T-helper 22 cell (primary cell): ENCODE measurements around the gene AKAP9.
"Not testable (repeated sequence)": the region's sequence is repeated elsewhere in the genome, so short reads cannot be mapped to it uniquely, and the experiment has no call there.

ENCODE experiments used
- DNase-seq: peaks from one replicate; pipeline ENCODE4 v3.0.0-alpha.2; 2020; ENCODE audit warnings: low read depth

Gene AKAP9

DNA sequence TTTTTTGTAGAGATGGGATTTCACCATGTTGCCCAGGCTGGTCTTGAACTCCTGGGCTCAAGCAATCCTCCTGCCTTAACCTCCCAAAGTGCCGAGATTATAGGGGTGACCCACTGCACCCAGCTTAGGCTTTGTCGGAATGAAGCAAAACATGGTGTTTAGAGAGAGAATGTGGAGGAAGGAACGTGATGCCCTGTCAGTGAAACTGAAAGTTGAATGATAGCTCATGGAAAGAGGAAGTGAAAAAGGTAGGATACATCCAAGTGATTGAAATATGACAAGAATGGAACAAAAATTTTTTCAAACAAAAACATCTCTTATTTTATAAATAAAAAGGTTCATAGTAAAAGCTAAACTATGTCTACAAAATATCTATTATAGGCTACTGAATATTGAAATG, 5.9 kb downstream of the AKAP9 start:
- DNase-seq = no peak

DNA sequence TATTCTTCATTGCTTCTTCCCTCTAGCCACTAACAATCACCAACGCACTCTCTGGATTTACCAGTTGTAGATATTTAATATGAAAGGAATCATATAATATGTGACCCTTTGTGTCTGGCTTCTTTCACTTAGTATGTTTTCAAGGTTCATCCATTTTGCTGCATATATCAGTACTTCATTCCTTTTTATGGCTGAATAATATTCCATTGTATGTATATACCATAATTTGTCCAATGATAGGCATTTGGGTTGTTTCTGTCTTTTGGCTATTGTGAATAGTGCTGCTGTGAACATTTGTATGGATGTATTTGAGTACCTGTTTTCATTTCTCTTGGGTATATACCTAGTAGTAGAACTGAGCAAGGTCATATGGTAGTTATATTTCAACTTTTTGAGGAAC, 7.3 kb downstream of the AKAP9 start:
- DNase-seq = no peak

DNA sequence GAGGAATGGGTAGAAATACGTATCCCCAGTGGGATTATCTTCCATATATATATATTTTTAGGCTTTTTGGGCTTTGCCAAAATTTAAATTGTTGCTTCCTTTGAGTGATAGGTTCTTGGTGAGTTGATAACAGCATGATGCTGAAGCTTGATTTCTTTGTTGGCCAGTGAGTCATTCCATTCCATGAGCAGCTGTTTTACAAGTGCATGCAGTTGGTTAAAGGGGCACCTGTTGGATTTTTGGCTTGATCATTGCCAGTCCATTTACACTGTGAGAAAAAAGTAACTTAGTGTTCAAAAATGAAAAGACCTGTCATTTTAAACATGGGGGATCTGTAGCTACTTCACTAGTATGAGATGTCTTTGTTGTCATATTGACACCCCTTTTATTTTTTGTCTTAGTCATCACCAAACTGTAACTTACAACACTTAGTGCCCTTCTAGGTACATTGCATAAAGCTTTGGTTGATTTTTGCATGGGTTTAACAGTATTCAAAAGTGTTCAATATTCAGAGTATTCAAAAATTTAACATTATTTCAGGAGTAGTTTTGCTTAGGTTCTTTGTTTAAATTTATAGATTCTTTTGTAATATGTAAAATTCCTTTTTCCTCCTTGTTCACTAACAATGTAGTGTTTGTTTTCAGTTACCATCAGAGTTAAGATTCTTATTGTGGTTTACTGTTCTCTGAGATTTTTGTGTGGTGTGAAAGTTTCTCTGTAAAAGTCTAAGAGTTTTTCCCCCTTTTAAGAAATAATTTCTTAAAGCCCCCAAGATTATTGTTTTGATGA, 8.8 kb downstream of the AKAP9 start:
- DNase-seq = no peak

DNA sequence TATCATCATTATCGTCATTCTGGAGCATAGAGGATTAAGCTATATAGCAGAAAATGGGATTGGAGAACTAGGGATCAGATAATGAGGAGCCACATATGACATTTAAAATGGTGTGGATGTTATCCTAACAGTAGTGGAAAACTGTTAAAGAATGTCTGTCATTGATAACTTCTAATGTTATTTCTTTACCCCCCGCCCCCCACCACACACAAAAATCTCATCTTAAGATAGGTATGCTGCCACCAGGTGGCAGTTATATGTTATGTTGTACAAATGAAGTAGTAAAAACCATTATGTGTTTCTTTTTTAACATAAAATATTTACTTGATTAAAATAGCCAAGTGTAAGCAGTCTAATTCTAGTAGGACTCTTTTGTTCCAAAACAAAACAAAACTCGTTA, 13.0 kb downstream of the AKAP9 start:
- DNase-seq = no peak

DNA sequence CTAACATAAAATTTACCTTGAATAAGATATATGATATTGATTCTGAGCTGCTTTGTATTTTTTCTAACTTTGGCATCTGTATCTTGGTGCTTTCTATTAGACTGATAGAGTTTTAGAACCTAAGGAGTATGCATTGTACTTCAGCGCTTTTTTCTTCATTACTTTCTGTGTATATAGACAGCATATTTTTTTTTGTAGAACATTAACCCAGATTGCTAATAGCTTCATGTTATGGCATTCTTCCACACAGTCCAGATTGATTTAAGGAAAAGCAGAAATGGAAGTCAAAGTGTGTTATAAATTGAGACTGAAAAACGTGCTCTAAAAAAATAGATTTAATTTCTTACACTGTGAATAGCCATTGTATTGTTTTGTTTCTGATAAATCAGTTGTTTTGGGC, 15.8 kb downstream of the AKAP9 start:
- not testable (repeated sequence) for DNase-seq

DNA sequence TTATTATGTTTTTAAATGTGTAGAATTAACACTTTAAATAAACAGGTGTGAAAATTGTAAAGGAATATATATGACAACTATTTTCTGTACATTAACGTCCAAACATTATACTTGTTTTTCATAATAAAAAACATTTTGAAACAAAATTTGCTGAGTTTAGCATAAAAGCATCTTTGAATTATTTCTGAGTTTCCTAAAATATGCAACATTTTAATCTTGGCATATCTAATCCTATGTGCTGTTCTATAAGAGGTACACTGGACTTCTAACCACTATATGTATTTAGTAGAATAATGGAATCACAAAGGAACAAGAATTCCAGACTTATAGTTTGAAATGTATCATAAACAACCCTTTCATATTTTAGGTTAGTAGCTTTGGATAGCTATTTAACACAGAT, 16.6 kb downstream of the AKAP9 start:
- no peak for DNase-seq

GRCh38 chr7:91957823-91958222, 17.2 kb downstream of the AKAP9 start:
- DNase-seq = no peak

DNA sequence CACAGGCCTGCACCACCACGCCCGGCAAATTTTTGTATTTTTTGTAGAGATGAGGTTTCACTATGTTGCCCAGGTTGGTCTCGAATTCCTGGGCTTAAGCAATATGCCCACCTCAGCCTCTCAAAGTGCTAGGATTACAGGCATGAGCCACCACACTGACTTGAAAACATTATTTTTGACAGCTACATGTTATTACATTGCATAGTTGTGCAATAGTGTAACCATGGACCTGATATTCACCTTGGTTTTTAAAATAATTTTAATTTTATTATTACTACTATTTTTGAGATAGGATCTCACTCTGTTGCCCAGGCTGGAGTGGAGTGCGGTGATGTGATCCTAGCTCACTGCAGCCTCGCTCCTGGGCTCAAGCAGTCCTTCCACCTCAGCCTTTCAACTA, 18.4 kb downstream of the AKAP9 start:
- DNase-seq = no peak

GRCh38 chr7:91961816-91962215, 21.2 kb downstream of the AKAP9 start:
- no peak for DNase-seq

DNA sequence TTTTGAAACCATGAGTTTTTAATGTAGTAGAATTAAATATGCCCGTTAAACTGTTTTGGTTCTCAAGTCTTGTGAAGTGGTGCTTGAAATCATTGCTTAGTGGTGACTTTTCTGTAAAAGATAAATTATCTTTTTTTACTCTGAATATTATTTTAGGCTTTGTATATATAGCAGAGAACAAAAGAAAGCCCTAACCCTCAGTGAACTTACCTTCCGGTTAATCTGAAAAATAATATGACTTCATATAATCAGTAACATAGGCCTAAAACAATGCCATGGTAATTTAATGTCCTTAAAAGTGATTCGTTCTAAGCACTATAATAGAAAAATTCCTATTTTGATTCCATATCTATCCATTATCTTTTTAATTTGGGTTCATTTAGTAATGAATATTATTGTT, 21.8 kb downstream of the AKAP9 start:
- DNase-seq = no peak

DNA sequence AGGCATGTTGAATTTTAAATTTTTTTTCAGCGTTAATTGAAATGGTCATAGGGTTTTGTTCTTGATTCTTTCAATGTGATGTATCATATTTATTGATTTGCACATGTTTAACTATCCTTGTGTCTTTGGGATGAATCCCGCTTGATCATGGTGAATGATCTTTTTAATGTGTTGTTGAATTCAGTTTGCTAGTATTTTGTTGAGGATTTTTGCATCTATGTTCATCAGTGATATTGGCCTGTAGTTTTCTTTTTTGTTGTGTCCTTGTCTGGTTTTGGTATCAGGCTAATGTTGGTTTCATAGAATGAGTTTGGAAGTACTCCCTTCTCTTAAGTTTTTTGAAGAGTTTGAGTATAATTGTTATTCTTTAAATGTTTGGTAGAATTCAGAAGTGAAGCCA, 26.9 kb downstream of the AKAP9 start:
- DNase-seq = not testable (repeated sequence)

DNA sequence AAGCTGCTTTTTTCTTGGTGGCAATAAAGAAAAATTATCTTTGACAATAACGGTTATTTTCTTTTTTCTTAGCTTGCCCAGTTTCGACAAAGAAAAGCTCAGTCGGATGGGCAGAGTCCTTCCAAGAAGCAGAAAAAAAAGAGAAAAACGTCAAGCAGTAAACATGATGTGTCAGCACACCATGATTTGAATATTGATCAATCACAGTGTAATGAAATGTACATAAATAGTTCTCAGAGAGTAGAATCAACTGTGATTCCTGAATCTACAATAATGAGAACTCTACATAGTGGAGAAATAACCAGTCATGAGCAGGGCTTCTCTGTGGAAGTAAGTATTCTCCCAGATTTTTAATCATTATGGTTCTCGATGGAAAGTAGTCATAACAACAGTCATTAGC, 33.0 kb downstream of the AKAP9 start:
- no peak for DNase-seq

DNA sequence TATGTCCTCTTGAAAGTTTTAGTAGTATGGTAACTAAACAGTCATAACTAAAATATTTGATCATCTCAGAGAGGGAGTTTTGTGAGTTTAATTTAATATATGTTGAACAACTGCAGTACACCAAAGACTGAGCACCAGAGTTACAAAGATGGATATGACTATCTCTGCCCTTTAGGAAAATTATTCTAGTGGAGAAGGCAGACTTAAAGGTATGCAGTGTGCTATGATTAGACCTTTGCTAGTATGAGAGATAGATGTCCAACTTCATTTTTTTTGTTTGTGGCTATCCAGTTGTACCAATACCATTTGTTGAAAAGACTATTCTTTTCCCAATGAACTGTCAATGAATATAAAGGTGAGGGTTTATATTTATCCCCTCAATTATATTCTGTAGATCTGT, 33.4 kb downstream of the AKAP9 start:
- no peak for DNase-seq

DNA sequence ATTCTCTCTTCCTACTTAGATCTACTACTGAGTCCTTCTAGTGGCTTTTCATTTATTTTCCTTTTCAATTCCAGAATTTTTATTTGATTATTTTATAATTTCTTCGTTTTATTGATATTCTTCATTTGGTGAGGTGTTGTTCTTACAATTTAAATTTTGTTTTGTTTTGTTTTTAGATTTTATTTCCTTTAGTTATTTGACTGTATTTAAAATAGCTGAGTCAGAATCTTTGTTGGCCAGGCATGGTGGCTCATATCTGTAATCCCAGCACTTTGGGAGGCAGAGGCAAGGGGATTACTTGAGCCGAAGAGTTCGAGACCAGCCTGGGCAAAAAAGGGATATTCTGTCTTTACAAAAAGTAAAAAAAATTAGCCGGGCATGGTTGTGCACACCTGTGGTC, 36.1 kb downstream of the AKAP9 start:
- DNase-seq = no peak

DNA sequence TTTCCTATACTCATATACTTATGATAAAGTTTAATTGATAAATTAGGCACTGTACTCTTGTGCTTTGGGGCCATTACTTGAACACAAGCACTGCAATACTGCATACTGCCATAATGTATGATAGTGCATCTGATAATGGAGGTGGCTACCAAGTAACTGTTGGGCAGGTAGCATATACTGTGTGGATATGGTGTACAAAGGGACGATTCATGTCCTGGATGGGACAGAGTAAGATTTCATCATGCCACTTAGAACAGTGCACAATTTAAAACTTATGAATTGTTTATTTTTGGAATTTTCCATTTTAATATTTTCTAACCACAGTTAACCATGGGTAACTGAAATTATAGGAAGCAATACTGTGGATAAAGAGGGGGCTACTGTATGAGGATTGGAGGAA, 38.9 kb downstream of the AKAP9 start:
- DNase-seq = no peak

DNA sequence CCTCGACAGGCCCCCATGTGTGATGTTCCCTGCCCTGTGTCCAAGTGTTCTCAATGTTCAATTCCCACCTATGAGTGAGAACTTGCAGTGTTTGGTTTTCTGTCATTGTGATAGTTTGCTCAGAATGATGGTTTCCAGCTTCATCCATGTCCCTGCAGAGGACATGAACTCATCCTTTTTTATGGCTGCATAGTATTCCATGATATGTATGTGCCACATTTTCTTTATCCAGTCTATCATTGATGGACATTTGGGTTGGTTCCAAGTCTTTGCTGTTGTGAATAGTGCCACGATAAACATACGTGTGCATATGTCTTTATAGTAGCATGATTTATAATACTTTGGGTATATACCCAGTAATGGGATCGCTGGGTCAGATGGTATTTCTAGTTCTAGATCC, 41.7 kb downstream of the AKAP9 start:
- not testable (repeated sequence) for DNase-seq

GRCh38 chr7:91988213-91988612, 47.6 kb downstream of the AKAP9 start:
- no peak for DNase-seq

DNA sequence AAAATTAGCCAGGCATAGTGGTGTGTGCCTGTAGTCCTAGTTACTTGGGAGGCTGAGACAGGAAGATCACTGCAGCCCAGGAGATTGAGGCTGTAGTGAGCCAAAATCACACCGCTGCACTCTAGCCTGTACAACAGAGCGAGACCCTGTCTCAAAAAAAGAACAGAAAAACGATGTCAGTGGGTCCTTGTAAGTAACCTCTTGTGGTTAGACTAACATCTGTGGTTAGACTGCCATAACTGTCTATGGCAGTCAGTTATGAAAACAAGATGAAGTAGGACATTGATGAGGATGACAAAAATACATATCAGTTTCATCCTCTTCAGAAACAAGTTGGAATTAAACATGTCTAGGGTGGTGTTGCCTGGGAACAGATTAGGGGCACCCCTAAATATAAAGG, 53.3 kb downstream of the AKAP9 start:
- DNase-seq = no peak

GRCh38 chr7:91995391-91996105, 54.9 kb downstream of the AKAP9 start:
- DNase-seq = no peak

DNA sequence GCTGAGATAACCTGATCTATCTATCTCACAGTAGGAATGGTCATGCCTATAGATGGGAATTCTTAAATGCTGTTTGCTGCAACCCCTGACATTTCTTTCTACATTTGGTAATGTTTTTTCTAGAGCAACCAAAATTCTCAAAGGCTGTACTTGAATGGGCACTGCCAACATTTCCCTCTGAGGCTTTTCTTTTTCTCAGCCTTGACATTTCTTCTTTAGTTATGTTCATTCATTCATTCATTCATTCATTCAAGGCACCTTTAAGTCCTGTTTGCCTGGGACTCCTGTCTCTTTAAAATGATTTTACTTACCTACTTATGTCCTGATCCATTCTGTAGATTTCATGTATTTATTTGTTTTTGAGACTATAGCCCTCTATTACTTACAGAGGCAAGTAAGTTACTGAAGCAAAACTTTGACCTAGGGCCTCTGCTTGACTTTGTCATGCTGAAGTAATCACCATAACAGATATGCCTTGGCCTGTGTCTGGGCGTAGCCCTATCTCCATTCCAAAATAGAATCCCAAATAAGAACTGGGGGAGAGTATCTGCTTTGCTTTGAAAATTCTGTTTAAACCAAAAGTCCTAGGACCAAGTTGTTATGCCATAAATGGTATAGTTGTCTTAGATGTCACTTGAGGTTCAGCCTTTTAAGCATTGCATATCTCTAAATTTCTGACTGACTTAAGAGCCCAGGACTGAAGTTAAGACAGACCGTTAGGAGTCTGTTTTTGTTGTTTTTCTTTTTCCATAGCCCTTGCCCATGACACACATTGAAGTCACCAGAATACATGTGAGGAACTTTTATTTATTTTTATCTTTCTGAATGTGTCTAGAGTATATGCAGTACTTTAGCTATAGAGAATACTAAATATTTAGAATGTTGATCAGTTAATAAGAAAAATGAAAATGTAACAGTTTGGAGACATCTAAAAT, 59.2 kb downstream of the AKAP9 start:
- DNase-seq = no peak

DNA sequence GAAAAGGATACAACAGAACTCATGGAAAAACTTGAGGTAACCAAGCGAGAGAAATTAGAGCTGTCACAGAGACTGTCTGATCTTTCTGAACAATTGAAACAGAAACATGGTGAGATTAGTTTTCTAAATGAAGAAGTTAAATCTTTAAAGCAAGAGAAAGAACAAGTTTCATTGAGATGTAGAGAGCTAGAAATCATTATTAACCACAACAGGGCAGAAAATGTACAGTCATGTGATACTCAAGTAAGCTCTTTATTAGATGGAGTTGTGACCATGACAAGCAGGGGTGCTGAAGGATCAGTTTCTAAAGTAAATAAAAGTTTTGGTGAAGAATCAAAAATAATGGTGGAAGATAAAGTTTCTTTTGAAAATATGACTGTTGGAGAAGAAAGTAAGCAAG, 62.1 kb downstream of the AKAP9 start:
- DNase-seq = no peak

GRCh38 chr7:92006046-92006445, 65.4 kb downstream of the AKAP9 start:
- no peak for DNase-seq

GRCh38 chr7:92010215-92010614, 69.6 kb downstream of the AKAP9 start:
- no peak for DNase-seq
